NB4 (cell line): ENCODE results near the gene LSM10.

Experiments
- CTCF ChIP-seq: IDR thresholded peaks from one replicate; pipeline ENCODE4 v1.5.1; 2012; ENCODE audit warnings: low read depth, low read length
- MAX ChIP-seq: IDR thresholded peaks from 2 replicates; pipeline ENCODE4 v1.6.1; 2011; ENCODE audit warnings: low read depth, low read length
- POLR2A ChIP-seq: IDR thresholded peaks from 2 replicates; pipeline ENCODE4 v1.6.1; 2011; ENCODE audit warnings: mild to moderate bottlenecking; ENCODE audit not compliant: insufficient read length; ENCODE audit errors: extremely low read depth

GRCh38 chr1:36402504-36402890, 4.8 kb upstream of the LSM10 start:
- TF ChIP-seq CTCF (no peak), POLR2A (no peak), MAX (no peak)
